Suprapubic skin (tissue), 4 donors: ENCODE data around the gene LAMA3. TPM values are rescaled to one million over a fixed set of nuclear protein-coding genes. Genes with fewer than 3 reads are reported as not detected.
"Not testable (repeated sequence)": the region's sequence is repeated elsewhere in the genome, so short reads cannot be mapped to it uniquely, and the experiment has no call there.

Source experiments
- DNase-seq, 2 donors: peaks; one replicate each; pipeline ENCODE4 v3.0.0-alpha.2; 2019; ENCODE audit warnings: low spot score in 2 of 2
- H3K27ac ChIP-seq: fragments of 200-600 bp; sonication (generic); one replicate; pipeline ENCODE4 v1.5.1; 2019
- H3K27me3 ChIP-seq: fragments of 200-600 bp; sonication (generic); one replicate; pipeline ENCODE4 v1.5.1; 2019
- H3K36me3 ChIP-seq: fragments of 200-600 bp; sonication (generic); one replicate; pipeline ENCODE4 v1.5.1; 2019
- H3K4me1 ChIP-seq: fragments of 200-600 bp; sonication (generic); one replicate; pipeline ENCODE4 v1.5.1; 2019
- H3K4me3 ChIP-seq: fragments of 200-600 bp; sonication (generic); one replicate; pipeline ENCODE4 v1.5.1; 2019; ENCODE audit warnings: mild to moderate bottlenecking
- H3K9me3 ChIP-seq: fragments of 200-600 bp; sonication (generic); one replicate; pipeline ENCODE4 v1.5.1; 2019
- EP300 ChIP-seq: sonication (generic); formaldehyde crosslinking; IDR thresholded peaks from one replicate; pipeline ENCODE4 v1.6.1; 2017; ENCODE audit warnings: antibody characterized with exemption
- POLR2A ChIP-seq, 2 donors: fragments of 450-650 bp; IDR thresholded peaks; one replicate each; pipeline ENCODE4 v1.6.1; 2017; ENCODE audit warnings: antibody characterized with exemption in 2 of 2, mild to moderate bottlenecking in 2 of 2, moderate library complexity in 2 of 2
- POLR2AphosphoS5 ChIP-seq, 3 donors: sonication (generic); formaldehyde crosslinking; IDR thresholded peaks; one replicate each; pipeline ENCODE4 v1.6.1; 2017; ENCODE audit warnings: antibody characterized with exemption in 3 of 3
- WGBS: methylation state at CpG from one replicate; pipeline ENCODE4 v1.1.5; 2018; 5-methylcytosine and 5-hydroxymethylcytosine counted together
- total RNA-seq, 4 donors: library from RNA; depleted of rRNA; stranded (reverse); fragments of >200 nt; gene quantifications; one replicate each; pipeline ENCODE4 v1.1.0, GENCODE V29; 2016
- TF ChIP-seq, protein P1 (sequence below), 2 donors: fragments of 200-600 bp in 1 of 2; fragments of 450-650 bp in 1 of 2; sonication (generic) in 1 of 2; IDR thresholded peaks; one replicate each; pipeline ENCODE4 v1.5.1; 2016 to 2019; ENCODE audit warnings: antibody characterized with exemption in 2 of 2, mild to moderate bottlenecking in 1 of 2, moderate library complexity in 1 of 2

The LAMA3 gene
- total RNA-seq, 4 donors from 2014 or later: 233 to 370 (median 253) TPM

- H3K36me3 ChIP-seq: peaks cover 3% of the 10 kb centered on the region
- no peaks in the 10 kb centered on the region for H3K27me3 ChIP-seq
- WGBS: 81% methylated on average over 4 of the region's 4 CpGs
- no peak for DNase-seq
- peaks cover 26% of the 10 kb centered on the region for H3K4me1 ChIP-seq
- H3K4me3 ChIP-seq: no peak overlapping the region
- H3K9me3 ChIP-seq: no peaks in the 10 kb centered on the region
- no peak overlapping the region for H3K27ac ChIP-seq
- no peak for TF ChIP-seq EP300
- no peak for TF ChIP-seq POLR2A (IDR thresholded peaks at IDR 0.05)
- TF ChIP-seq, protein P1, sequence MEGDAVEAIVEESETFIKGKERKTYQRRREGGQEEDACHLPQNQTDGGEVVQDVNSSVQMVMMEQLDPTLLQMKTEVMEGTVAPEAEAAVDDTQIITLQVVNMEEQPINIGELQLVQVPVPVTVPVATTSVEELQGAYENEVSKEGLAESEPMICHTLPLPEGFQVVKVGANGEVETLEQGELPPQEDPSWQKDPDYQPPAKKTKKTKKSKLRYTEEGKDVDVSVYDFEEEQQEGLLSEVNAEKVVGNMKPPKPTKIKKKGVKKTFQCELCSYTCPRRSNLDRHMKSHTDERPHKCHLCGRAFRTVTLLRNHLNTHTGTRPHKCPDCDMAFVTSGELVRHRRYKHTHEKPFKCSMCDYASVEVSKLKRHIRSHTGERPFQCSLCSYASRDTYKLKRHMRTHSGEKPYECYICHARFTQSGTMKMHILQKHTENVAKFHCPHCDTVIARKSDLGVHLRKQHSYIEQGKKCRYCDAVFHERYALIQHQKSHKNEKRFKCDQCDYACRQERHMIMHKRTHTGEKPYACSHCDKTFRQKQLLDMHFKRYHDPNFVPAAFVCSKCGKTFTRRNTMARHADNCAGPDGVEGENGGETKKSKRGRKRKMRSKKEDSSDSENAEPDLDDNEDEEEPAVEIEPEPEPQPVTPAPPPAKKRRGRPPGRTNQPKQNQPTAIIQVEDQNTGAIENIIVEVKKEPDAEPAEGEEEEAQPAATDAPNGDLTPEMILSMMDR (IDR thresholded peaks at IDR 0.05): no peak
- no peak for TF ChIP-seq POLR2AphosphoS5 (IDR thresholded peaks at IDR 0.05)
These were observed 25.3 kb downstream of the LAMA3 start for GRCh38 chr18:23714576-23714975.

DNA sequence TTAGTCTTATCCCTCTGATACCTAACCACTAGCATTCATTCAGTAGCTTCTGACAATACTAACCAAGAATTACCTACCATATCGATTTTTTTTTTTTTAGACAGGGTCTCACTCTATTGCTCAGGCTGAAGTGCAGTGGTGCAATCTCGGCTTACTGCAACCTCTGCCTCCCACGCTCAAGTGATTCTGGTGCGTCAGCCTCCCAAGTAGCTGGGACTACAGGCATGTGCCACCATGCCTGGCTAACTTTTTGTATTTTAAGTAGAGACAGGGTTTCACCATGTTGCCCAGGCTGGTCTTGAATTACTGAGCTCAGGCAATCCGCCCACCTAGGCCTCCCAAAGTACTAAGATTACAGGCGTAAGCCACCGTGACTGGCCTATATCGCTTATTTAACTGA lies 26.8 kb downstream of the LAMA3 start:
- H3K4me1 ChIP-seq: peaks cover 29% of the 10 kb centered on the region
- H3K36me3 ChIP-seq, H3K9me3 ChIP-seq, H3K27me3 ChIP-seq, H3K4me3 ChIP-seq, DNase-seq: not testable (repeated sequence)
- WGBS: 85% methylated on average over 8 of the region's 8 CpGs
- H3K27ac ChIP-seq: peak overlapping the region; percentile 53

DNA sequence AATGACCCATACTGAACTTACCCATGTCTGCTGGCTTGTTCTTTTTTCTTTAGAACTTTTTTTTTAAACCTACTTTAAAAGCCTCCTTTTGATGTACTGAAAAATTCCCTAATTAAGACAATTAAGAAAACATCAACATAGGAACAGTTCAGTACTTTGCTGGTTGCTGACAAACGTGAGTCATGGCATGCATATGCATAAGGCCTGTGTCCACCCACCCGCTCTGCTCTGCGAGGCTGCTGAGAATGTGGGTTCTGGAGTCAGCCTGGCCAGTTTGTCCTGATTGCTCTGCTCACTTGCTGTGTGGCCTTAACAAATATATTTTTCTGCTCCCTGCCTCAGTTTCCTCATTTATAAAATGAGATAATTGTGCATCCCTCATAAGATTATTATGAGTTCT lies 27.3 kb downstream of the LAMA3 start:
- DNase-seq: no peak
- TF ChIP-seq POLR2A (IDR thresholded peaks at IDR 0.05): no peak
- no peak for TF ChIP-seq POLR2AphosphoS5 (IDR thresholded peaks at IDR 0.05)
- TF ChIP-seq, protein P1 (IDR thresholded peaks at IDR 0.05): no peak
- TF ChIP-seq EP300: no peak
- peak overlapping the region; percentile 53 for H3K27ac ChIP-seq
- no peaks in the 10 kb centered on the region for H3K9me3 ChIP-seq
- no peak overlapping the region for H3K4me3 ChIP-seq
- H3K27me3 ChIP-seq: no peaks in the 10 kb centered on the region
- WGBS: 28% methylated on average over 3 of the region's 3 CpGs
- peaks cover 29% of the 10 kb centered on the region for H3K4me1 ChIP-seq
- peaks cover 3% of the 10 kb centered on the region for H3K36me3 ChIP-seq

DNA sequence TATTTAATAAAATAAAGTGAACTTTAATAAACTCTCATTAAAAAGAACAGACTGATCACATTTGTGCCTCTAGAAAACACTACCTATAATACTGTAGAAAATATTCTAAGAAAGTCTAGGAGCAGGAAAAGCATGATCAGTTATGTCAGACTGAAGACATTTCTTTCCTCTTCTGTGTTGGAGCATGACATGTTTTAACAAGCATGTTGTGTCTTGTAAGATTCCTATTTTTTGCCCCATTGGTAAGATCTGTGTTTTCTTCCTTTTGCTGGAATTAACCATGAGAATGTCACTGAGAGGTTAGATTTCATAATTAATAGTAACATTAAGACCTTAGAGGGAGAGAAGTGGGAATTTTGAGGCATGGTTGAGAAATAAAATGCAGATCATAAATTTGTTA lies 27.7 kb downstream of the LAMA3 start:
- TF ChIP-seq POLR2AphosphoS5 (IDR thresholded peaks at IDR 0.05): no peak
- TF ChIP-seq POLR2A (IDR thresholded peaks at IDR 0.05): no peak
- Histone ChIP-seq H3K27ac (peak overlapping the region; percentile 53), H3K4me3 (no peak overlapping the region), H3K36me3 (peaks cover 3% of the 10 kb centered on the region), H3K9me3 (no peaks in the 10 kb centered on the region), H3K27me3 (no peaks in the 10 kb centered on the region), H3K4me1 (peaks cover 29% of the 10 kb centered on the region)
- DNase-seq: no peak

DNA sequence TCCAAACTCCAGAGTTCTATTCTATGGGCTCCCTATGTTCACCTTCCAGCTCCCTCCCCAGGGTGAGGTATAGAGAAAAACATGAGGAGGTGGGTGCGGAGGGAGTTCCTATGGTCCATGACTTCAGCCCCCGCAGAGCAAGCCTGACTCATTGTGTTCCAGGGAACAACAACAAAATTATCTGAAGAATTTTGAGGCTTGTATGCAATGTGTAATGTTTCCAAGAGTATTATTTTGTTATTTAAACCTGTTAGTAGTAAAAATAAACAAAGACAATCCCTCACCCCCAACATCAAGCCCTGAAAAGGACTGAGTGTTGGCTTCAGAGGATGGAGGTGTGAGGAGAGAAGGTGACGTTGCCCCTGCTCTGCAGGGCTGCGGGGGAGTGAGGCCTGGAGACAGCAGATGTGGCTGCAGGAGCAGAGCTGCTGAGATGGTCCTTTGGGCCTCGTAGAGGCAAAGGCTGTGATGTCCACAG lies 29.0 kb downstream of the LAMA3 start:
- Histone ChIP-seq H3K27ac (peak overlapping the region; percentile 21), H3K36me3 (peaks cover 3% of the 10 kb centered on the region), H3K27me3 (no peaks in the 10 kb centered on the region), H3K4me3 (no peak overlapping the region), H3K4me1 (peaks cover 30% of the 10 kb centered on the region), H3K9me3 (no peaks in the 10 kb centered on the region)
- TF ChIP-seq, protein P1 (IDR thresholded peaks at IDR 0.05): no peak
- TF ChIP-seq POLR2A (IDR thresholded peaks at IDR 0.05) (no peak), POLR2AphosphoS5 (IDR thresholded peaks at IDR 0.05) (no peak), EP300 (no peak)
- DNase-seq: no peak
- WGBS: 94% methylated on average over 5 of the region's 5 CpGs

- Histone ChIP-seq H3K27ac (no peak overlapping the region), H3K36me3 (peaks cover 3% of the 10 kb centered on the region), H3K9me3 (no peaks in the 10 kb centered on the region), H3K4me1 (peaks cover 30% of the 10 kb centered on the region), H3K4me3 (no peak overlapping the region), H3K27me3 (no peaks in the 10 kb centered on the region)
- WGBS: 79% methylated on average over 2 of the region's 2 CpGs
- no peak for DNase-seq
- no peak for TF ChIP-seq POLR2A (IDR thresholded peaks at IDR 0.05)
- no peak for TF ChIP-seq POLR2AphosphoS5 (IDR thresholded peaks at IDR 0.05)
- TF ChIP-seq, protein P1 (IDR thresholded peaks at IDR 0.05): no peak
- no peak for TF ChIP-seq EP300
These were observed 29.5 kb downstream of the LAMA3 start for GRCh38 chr18:23718731-23719130.
